HG02943 (cell line): Measurements from ENCODE around the gene RCOR3.
"Not testable (repeated sequence)": the region's sequence is repeated elsewhere in the genome, so short reads cannot be mapped to it uniquely, and the experiment has no call there.

Experiments used
- ATAC-seq: cut with Tn5 transposase; IDR thresholded peaks from one replicate; pipeline ENCODE4 v1.9.1; 2021; ENCODE audit warnings: mild to moderate bottlenecking, low read depth, moderate library complexity; ENCODE audit not compliant: unreplicated experiment

The RCOR3 gene

GRCh38 chr1:211337430-211338223 is 78.5 kb downstream of the RCOR3 start:
- ATAC-seq: no peak

- no peak for ATAC-seq
Measured at GRCh38 chr1:211338224-211338620, 79.1 kb downstream of the RCOR3 start.

GRCh38 chr1:211339631-211340041 is 80.5 kb downstream of the RCOR3 start:
- ATAC-seq: no peak

GRCh38 chr1:211340622-211341507 is 81.7 kb downstream of the RCOR3 start:
- ATAC-seq: no peak

- no peak for ATAC-seq
Measured at GRCh38 chr1:211341999-211342398, 82.8 kb downstream of the RCOR3 start.

GRCh38 chr1:211343607-211344006 is 84.4 kb downstream of the RCOR3 start:
- ATAC-seq: no peak

GRCh38 chr1:211344152-211344618 is 85.0 kb downstream of the RCOR3 start:
- ATAC-seq: no peak

GRCh38 chr1:211345719-211346118 is 86.6 kb downstream of the RCOR3 start:
- ATAC-seq: no peak

GRCh38 chr1:211347077-211347844 is 88.1 kb downstream of the RCOR3 start:
- no peak for ATAC-seq

- no peak for ATAC-seq
Measured at GRCh38 chr1:211348547-211348946, 89.4 kb downstream of the RCOR3 start.

GRCh38 chr1:211349741-211350140 is 90.6 kb downstream of the RCOR3 start:
- no peak for ATAC-seq

- ATAC-seq: not testable (repeated sequence)
Measured at GRCh38 chr1:211352055-211352454, 92.9 kb downstream of the RCOR3 start.

GRCh38 chr1:211352465-211352864 is 93.3 kb downstream of the RCOR3 start:
- ATAC-seq: no peak

GRCh38 chr1:211352985-211353515 is 93.9 kb downstream of the RCOR3 start:
- ATAC-seq: peak; percentile 77

- peak; percentile 19 for ATAC-seq
Measured at GRCh38 chr1:211353562-211354212, 94.5 kb downstream of the RCOR3 start.

- no peak for ATAC-seq
Measured at GRCh38 chr1:211355873-211356272, 96.7 kb downstream of the RCOR3 start.

GRCh38 chr1:211356723-211357407 is 97.7 kb downstream of the RCOR3 start:
- ATAC-seq: no peak

GRCh38 chr1:211358685-211359084 is 99.5 kb downstream of the RCOR3 start:
- ATAC-seq: no peak

- no peak for ATAC-seq
Measured at GRCh38 chr1:211359876-211360275, 100.7 kb downstream of the RCOR3 start.
